Measurements from ENCODE around the gene RPLP2.

Gene RPLP2

DNA sequence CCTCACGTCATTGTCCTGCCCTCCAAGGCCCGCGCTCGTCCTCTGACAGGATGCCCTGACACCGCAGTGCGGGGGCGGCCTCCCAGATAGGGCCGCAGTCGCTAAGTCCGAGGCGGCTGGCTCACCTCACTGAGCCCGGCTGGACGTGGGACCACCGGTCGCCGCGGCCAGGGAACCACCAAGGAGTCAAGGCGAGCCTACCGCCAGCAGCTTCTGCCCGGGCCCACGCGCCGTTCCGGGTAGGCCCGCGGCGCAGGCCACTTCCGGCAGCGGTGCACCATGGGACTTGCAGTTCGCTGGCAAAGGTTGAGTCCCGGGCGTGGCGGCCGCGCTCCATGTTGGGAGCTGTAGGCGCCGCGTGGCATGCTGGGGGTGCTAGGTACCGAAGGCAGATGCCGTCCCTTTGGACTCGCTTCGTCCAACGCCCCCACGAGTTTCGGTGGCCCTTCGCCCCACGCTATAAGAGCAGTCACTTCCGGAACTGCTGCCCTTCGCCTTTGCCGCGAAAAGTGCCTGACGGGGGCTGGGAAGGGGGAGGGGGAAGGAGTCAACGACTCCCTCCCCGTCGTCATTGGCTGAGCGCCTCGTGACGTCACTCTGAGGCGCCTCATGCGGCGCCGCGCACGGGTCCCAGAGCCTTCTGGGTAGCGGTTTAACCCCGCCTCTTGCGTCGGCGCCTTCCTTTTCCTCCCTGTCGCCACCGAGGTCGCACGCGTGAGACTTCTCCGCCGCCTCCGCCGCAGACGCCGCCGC, at the start of gene RPLP2:
Gene RPLP2 (plus strand): TSS at position 681 of the 753 bp plus-strand sequence. CDS start 268 bp downstream, outside the sequence.
- peak; percentile 95 for DNase-seq

GRCh38 chr11:760236-760635, 49.5 kb upstream of the RPLP2 start:
- DNase-seq: no peak

GRCh38 chr11:761526-762108, 48.1 kb upstream of the RPLP2 start:
- no peak for DNase-seq

GRCh38 chr11:762421-763072, 47.2 kb upstream of the RPLP2 start:
- DNase-seq: no peak

GRCh38 chr11:763073-763463, 46.7 kb upstream of the RPLP2 start:
- peak; percentile 19 for DNase-seq

GRCh38 chr11:763549-764321, 46.0 kb upstream of the RPLP2 start:
- DNase-seq: no peak

DNA sequence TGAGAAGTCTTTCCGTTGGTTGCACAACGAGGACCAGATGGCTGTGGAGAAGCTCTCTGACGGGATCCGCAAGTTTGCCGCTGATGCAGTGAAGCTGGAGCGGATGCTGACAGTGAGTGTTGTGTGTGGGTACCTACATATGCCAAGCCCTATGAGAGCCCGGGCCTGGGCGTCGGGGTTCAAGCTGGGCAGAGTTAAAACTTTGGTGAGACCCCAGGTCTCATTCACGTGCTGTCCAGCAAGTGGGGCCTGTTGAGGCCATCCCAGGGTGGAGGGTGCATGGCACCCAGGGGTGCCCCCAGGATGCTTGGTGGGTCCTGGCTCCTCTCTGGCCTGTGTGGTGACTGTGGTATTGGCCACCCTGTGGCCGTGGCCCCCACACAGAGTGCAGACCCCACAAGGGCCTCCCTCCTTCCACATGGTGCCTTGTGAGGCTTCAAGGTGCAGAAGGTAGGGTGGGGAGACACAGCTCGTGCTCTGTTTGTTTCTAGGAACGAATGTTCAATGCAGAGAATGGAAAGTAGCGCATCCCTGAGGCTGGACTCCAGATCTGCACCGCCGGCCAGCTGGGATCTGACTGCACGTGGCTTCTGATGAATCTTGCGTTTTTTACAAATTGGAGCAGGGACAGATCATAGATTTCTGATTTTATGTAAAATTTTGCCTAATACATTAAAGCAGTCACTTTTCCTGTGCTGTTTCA, 45.3 kb upstream of the RPLP2 start:
- DNase-seq: no peak

DNA sequence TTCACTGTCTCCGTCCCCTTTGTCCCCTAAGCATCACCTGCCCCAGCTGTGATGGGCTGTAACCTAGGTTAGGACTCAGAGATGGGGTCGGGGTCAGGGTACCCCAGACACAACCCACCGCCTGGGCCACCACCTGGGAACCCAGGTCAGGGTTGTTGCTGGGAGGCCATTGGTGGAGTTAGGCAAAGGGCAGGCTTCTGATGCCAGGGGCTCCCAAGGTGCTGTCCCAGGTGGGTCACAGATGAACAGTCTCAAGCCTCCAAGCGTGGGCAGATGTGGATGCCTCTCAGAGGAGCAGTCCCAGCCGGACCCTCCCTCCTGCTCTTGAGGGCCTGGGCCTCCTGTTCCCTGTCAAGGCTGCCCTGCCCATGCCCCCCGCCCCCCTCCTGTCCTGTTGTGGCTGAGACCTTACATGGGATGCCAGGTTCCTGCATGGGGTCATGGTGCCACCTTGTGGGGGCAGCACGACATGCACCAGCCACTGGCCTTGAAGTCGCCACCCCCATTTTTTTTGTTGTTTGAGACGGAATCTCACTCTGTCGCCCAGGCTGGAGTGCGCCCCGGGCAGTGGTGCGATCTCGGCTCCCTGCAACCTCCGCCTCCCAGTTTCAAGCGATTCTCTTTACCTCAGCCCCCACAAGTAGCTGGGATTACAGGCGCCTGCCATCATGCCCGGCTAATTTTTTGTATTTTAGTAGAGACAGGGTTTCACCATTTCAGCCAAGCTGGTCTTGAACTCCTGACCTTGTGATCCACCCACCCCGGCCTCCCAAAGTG, 44.6 kb upstream of the RPLP2 start:
- no peak for DNase-seq

GRCh38 chr11:765802-766091, 44.0 kb upstream of the RPLP2 start:
- DNase-seq: no peak

- DNase-seq: no peak
Observed at GRCh38 chr11:766106-766935, 43.4 kb upstream of the RPLP2 start.

DNA sequence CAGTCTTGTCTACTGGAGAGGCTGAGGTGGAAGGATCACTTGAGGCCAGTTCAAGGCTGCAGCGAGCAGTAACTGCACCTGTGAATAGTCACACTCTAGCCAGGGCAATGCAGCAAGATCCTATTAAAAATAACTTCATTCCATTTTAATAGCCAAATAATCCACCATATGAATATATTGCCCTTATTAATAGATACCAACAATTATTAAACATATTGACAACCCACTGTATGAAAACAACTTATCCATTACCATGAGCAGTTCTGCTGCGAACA, 42.9 kb upstream of the RPLP2 start:
- no peak for DNase-seq

DNA sequence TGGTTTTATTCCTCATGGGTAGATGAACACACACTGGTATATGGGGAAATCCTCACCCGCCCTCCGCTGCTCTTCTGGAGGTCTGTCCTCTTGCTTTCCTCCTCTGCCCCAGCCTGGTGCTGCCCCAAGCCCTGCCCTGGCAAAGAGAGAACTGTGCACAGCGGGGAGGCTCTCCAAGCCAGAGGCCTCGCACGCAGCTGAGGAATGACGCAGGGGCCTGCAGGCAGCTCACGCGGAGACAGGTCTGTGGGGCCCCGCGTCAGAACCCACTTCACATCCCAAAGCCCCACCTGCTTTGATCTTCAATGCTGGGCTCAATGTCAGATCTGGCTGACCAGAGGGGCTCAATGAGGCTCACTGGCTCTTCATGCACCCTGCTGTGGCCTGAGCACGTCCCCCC, 42.5 kb upstream of the RPLP2 start:
- no peak for DNase-seq

DNA sequence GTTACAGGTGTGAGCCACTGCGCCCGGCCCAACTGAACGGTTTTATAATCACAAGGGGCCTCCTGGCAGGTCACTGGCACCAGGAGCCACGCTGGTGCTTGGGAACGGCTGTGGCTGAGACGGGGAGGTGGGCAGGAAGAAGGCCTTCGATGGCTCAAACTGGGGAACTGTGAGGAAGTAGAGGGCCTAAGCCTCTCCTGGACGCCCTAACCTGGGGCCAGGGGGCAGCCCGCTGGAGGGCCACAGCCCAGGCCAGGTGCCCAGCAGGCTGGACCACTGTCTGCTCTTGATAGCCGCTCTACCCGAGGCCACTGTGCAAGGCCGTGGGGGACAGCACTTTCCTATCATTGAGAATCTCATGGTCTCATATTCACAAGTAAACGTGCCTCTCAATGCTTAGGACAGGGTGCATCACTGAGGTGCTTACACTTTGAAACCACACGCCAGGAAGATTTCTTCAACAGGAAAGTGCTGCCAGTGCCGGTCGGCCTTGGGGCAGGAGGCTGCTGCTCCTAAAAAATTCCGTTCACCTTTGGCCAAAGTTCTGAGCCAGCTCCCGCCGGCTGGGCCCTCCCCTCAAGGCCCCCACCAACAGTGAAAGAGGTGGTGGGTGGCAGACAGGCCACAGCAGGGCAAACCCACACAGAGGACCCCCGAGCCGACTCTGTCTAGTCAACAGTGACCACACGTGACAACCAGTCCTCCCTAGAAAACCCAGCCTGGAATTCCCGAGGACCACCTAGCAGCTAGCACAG, 39.7 kb upstream of the RPLP2 start:
- DNase-seq: no peak

GRCh38 chr11:770642-771616, 38.8 kb upstream of the RPLP2 start:
- DNase-seq: no peak

DNA sequence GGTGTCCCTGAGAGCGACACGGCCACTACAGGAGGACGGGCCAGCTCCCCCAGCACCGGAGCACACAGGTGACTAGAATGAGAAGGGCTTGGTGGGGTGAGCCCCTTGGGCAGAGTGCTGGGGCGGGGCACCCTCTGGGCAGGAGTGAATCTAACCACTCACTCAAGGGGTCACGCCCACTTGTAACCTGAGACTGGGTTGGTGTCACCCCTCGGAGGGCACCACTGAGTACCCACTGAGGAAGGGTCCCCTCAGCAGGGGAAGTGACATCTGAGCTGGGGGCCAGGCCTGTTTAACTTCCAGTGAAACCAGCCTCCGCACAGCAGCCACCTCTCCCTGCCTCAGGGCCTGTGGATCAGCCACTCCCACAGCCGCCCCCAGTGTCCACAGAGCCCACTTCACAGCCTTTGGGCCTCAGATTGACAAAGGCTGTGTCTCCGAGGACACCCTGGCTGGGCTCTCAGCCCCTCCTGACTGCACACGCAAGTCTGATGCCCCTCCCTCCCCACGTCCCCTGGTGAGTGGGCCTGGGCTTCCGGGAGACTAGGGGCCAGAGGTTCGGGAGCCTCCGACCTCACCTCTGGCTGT, 38.1 kb upstream of the RPLP2 start:
- DNase-seq: no peak

DNA sequence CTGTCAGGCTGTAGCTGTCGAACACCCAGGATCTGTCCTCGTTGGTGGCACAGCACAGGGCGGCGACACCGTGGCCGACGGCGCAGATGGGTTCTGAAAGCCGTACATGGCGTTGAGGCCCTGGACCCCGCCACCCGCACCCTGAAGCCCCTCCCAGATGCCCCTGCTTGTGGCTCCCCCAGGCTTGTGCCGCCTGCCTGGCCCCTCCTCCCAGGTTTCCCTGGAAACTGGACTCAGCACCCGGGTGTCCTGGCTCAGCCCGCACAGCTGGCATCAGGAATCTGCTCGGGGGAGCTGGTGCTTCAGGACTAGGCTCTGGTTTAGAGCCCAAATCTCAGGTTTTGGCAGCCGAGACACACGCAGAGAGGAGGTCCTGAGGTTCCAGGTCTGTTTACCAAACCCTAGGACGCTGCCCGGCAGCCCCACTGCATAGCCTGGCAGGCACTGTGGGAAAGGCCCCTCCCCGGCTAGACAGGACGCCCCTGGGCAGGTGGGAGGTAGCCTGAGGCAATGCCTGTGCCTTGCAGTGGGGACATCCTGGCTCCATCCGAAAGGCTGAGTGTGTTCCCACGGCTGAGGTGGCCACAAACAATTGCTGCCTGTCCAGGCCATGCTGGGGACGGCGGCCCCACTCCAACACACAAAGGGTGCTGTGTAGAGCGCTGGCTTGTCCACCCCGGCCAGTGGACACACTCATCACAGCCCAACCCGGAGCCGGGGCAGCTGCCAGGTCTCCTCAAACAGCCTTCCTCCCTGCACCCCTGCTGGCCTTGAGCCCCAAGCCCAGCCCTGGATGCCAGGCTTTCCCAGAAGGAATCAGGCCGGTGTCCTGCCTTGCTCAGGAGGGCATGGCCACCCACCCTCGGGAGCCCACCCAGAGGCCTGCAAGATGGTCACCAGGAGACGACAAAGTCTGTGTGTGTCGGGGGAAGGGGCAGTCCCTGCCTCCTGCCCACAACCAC, 37.1 kb upstream of the RPLP2 start:
- no peak for DNase-seq

- DNase-seq: no peak
Observed at GRCh38 chr11:773425-773824, 36.3 kb upstream of the RPLP2 start.

DNA sequence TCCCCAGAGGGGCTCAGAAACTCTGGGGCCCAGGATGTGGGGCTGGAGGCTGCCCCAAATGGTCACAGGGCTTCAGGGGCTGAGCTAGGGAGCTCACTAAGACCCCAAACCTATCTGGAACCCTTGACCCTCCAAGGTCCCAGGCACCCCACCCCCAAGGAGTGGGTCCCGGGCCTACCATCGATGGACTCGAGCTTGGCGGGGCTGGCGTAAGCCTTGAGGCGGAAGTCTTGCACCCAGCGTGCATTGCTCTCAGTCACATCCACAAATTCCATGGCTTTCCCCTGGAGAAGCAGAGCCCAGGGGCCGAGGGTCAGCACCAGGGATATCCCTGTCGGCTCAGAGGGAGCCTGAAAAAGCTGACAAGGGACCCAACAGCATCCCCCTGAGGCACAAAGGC, 35.9 kb upstream of the RPLP2 start:
- DNase-seq: no peak

All from NCI-H774 (cell line).